Neutrophil (primary cell): ENCODE data around the gene GPR158.

Source experiments
- H3K27ac ChIP-seq: fragments of 200-600 bp; sonication (generic); 2 replicates; pipeline ENCODE4 v1.5.1; 2016; ENCODE audit warnings: mild to moderate bottlenecking, moderate library complexity
- H3K27me3 ChIP-seq: fragments of 200-600 bp; sonication (generic); 2 replicates; pipeline ENCODE4 v1.6.0; 2016; ENCODE audit warnings: mild to moderate bottlenecking
- H3K36me3 ChIP-seq: fragments of 200-600 bp; sonication (generic); 2 replicates; pipeline ENCODE4 v1.5.1; 2017
- H3K4me1 ChIP-seq, 2 experiments: fragments of 200-600 bp in 1 of 2; sonication (generic) in 1 of 2; 1 replicate in 1 of 2; 2 replicates in 1 of 2; pipeline versions ENCODE4 v1.5.1 to v1.6.1; 2013 to 2016; ENCODE audit warnings: low read depth in 1 of 2, low read length in 1 of 2, mild to moderate bottlenecking in 1 of 2, moderate library complexity in 1 of 2; ENCODE audit not compliant: control insufficient read depth in 1 of 2, insufficient read depth in 1 of 2
- H3K4me3 ChIP-seq, 2 experiments: fragments of 200-600 bp in 1 of 2; sonication (generic) in 1 of 2; 1 replicate in 1 of 2; 2 replicates in 1 of 2; pipeline ENCODE4 v1.5.1; 2013 to 2016; ENCODE audit warnings: low read depth in 1 of 2, low read length in 1 of 2, mild to moderate bottlenecking in 1 of 2, moderate library complexity in 1 of 2
- H3K9me3 ChIP-seq: fragments of 200-600 bp; sonication (generic); 2 replicates; pipeline ENCODE4 v1.5.1; 2016
- CTCF ChIP-seq: fragments of 200-600 bp; sonication (generic); IDR thresholded peaks from 2 replicates; pipeline ENCODE4 v1.5.1; 2016; ENCODE audit warnings: antibody characterized with exemption

GPR158 gene

GRCh38 chr10:25336330-25336729 lies 161.5 kb downstream of the GPR158 start:
- H3K27ac ChIP-seq: no peak overlapping the region
- no peak overlapping the region for H3K4me3 ChIP-seq
- no peak for TF ChIP-seq CTCF
- H3K9me3 ChIP-seq: no peaks in the 10 kb centered on the region
- H3K36me3 ChIP-seq: no peaks in the 10 kb centered on the region
- no peaks in the 10 kb centered on the region for H3K4me1 ChIP-seq
- no peaks in the 10 kb centered on the region for H3K27me3 ChIP-seq

DNA sequence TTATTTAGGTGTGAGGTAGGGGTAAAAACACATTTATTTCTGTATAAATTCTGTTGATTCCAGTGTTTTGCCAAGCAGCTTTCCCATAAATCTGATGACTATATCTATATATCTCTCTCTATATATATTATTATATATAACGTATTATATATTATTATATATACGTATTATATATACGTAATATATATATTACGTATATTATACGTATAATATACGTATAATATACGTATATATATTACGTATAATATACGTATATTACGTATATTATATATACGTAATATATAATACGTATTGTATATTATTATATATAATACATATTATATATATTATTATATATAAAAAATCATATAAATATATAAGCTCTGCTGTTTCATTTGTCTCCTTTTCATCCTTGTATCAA lies 163.5 kb downstream of the GPR158 start:
- H3K27ac ChIP-seq: no peak overlapping the region
- H3K27me3 ChIP-seq: no peaks in the 10 kb centered on the region
- no peaks in the 10 kb centered on the region for H3K9me3 ChIP-seq
- no peak overlapping the region for H3K4me3 ChIP-seq
- H3K4me1 ChIP-seq: no peaks in the 10 kb centered on the region
- no peaks in the 10 kb centered on the region for H3K36me3 ChIP-seq
- no peak for TF ChIP-seq CTCF

DNA sequence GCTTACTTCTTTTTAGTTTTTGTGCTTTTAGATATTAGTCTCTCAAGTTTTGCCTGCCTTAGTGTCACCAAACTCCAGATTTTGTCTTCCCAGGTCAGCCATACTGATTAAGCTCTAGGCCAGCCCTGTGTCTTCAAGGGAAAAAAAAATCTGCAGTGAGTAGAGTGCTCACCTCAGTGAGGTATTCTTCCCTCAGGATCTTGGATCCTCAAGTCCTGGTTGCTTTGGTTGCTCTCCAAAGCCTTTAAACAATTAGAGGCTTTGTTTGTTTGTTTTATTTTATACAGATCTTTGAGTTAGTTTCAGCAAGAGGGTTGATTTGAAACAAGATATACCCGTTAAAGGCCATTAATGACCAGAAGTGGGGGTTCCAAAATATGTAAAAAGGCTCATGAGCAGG lies 165.2 kb downstream of the GPR158 start:
- no peak overlapping the region for H3K27ac ChIP-seq

DNA sequence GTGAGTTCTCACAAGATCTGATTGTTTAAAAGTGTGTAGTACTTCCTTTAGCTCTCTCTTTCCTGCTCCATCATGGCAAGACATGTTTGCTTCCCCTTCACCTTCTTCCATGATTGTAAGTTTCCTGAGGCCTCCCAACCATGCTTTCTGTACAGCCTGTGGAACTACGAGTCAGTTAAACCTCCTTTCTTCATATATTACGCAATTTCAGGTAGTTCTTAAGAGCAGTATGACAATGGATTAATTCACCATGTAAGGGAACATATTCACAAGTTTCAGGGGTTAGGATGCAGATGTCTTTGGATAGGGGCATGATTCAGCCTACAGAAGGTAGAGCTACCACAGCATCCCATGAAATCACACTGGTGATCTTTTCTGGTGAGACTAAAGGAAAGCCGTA lies 174.7 kb downstream of the GPR158 start:
- H3K36me3 ChIP-seq: no peaks in the 10 kb centered on the region
- TF ChIP-seq CTCF: no peak
- no peaks in the 10 kb centered on the region for H3K4me1 ChIP-seq
- no peaks in the 10 kb centered on the region for H3K9me3 ChIP-seq
- H3K27me3 ChIP-seq: no peaks in the 10 kb centered on the region
- no peak overlapping the region for H3K27ac ChIP-seq
- H3K4me3 ChIP-seq: no peak overlapping the region

More for the DNA sequence above, 165.2 kb downstream of the GPR158 start:
- Histone ChIP-seq H3K4me1 (no peaks in the 10 kb centered on the region), H3K4me3 (no peak overlapping the region), H3K9me3 (no peaks in the 10 kb centered on the region), H3K36me3 (no peaks in the 10 kb centered on the region), H3K27me3 (no peaks in the 10 kb centered on the region)
- no peak for TF ChIP-seq CTCF

GRCh38 chr10:25356609-25357008 lies 181.8 kb downstream of the GPR158 start:
- no peak for TF ChIP-seq CTCF
- Histone ChIP-seq H3K27me3 (no peaks in the 10 kb centered on the region), H3K36me3 (no peaks in the 10 kb centered on the region), H3K4me3 (no peak overlapping the region), H3K9me3 (no peaks in the 10 kb centered on the region), H3K27ac (no peak overlapping the region), H3K4me1 (no peaks in the 10 kb centered on the region)

DNA sequence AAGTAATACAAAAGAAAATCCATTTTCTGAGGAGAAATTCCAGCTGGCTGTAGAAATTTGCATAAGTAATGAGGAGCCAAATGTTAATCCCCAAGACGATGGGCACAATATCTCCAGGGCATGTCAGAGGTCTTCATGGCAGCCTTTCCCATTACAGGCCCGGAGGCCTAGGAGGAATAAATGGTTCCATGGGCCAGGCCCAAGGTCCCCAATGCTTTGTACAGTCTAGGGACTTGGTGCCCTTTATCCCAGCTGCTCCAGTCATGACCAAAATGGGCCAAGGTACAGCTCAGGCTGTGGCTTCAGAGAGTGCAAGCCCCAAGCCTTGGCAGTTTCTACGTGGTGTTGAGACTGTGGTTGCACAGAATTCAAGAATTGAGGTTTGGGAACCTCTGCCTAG lies 182.5 kb downstream of the GPR158 start:
- Histone ChIP-seq H3K9me3 (no peaks in the 10 kb centered on the region), H3K27ac (no peak overlapping the region), H3K4me1 (no peaks in the 10 kb centered on the region), H3K36me3 (no peaks in the 10 kb centered on the region), H3K4me3 (no peak overlapping the region), H3K27me3 (no peaks in the 10 kb centered on the region)
- no peak for TF ChIP-seq CTCF
